Ectodermal cell (in vitro differentiated cells): ENCODE results near the gene APBB1.
"Not testable (repeated sequence)": the region's sequence is repeated elsewhere in the genome, so short reads cannot be mapped to it uniquely, and the experiment has no call there.

Experiments
- H3K27ac ChIP-seq: 2 replicates; pipeline ENCODE4 v1.7.0; 2013; ENCODE audit warnings: mild to moderate bottlenecking, low read depth, low read length; ENCODE audit not compliant: insufficient read depth, poor library complexity, severe bottlenecking
- H3K27me3 ChIP-seq: 2 replicates; pipeline ENCODE4 v1.7.0; 2013; ENCODE audit warnings: mild to moderate bottlenecking, low read length; ENCODE audit not compliant: insufficient read depth, control insufficient read depth, poor library complexity, severe bottlenecking
- H3K36me3 ChIP-seq: one replicate; pipeline ENCODE4 v1.7.0; 2013; ENCODE audit warnings: low read length; ENCODE audit not compliant: control insufficient read depth, insufficient read depth
- H3K4me1 ChIP-seq: one replicate; pipeline ENCODE4 v1.7.0; 2013; ENCODE audit warnings: low read length; ENCODE audit not compliant: control insufficient read depth, insufficient read depth
- H3K4me3 ChIP-seq: 2 replicates; pipeline ENCODE4 v1.7.0; 2013; ENCODE audit warnings: low read depth, low read length, control low read depth; ENCODE audit not compliant: insufficient read depth
- H3K9me3 ChIP-seq: 2 replicates; pipeline ENCODE4 v1.7.0; 2013; ENCODE audit warnings: mild to moderate bottlenecking, low read length, moderate library complexity; ENCODE audit not compliant: control insufficient read depth
- WGBS, 2 experiments: methylation state at CpG; one replicate each; pipeline ENCODE4 v1.1.7; 2013; ENCODE audit warnings: missing lambda C conversion rate in 2 of 2; 5-methylcytosine and 5-hydroxymethylcytosine counted together

Gene APBB1

DNA sequence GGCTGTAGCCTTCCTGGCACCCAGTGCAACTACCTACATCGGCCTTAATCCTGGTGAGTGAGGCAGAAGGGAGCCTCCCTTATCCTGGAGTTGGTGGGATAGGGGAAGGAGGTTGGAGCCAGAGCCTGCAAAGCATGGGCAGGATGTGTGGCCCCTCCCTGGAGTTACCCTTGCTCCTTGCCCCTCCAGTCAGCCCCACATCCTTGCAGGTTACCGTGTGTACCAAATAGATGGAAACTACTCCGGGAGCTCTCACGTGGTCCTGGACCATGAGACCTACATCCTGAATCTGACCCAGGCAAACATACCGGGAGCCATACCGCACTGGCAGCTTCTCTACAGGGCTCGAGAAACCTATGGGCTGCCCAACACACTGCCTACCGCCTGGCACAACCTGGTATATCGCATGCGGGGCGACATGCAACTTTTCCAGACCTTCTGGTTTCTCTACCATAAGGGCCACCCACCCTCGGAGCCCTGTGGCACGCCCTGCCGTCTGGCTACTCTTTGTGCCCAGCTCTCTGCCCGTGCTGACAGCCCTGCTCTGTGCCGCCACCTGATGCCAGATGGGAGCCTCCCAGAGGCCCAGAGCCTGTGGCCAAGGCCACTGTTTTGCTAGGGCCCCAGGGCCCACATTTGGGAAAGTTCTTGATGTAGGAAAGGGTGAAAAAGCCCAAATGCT is 24.8 kb downstream of the APBB1 start:
- Histone ChIP-seq H3K27me3 (no peaks in the 10 kb centered on the region), H3K27ac (no peak overlapping the region), H3K36me3 (no peaks in the 10 kb centered on the region), H3K4me1 (peaks cover 12% of the 10 kb centered on the region), H3K4me3 (no peak overlapping the region), H3K9me3 (no peaks in the 10 kb centered on the region)
- WGBS, 2 experiments, result 93% methylated on average over 16 of the region's 16 CpGs

DNA sequence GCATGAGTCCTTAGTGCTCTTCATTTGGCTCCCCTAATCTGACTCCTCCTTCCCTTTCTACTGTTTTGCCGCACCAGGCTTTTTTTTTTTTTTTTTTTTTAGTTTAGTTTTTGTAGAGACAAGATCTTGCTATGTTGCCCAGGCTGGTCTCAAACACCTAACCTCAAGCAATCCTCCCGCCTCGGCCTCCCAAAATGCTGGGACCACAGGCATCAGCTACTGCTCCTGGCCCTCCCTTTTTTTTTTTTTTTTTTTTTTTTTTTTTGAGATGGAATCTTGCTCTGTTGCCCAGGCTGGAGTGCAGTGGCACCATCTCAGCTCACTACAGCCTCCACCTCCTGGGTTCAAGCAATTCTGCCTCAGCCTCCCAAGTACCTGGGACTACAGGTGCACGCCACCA is 26.6 kb downstream of the APBB1 start:
- peaks cover 22% of the 10 kb centered on the region for H3K4me1 ChIP-seq
- not testable (repeated sequence) for H3K36me3 ChIP-seq, H3K27me3 ChIP-seq, H3K27ac ChIP-seq, H3K4me3 ChIP-seq, H3K9me3 ChIP-seq
- WGBS, 2 experiments, result 93% methylated on average over 3 of the region's 4 CpGs; no CpG with 5 or more reads in 1 of the 2 experiments

DNA sequence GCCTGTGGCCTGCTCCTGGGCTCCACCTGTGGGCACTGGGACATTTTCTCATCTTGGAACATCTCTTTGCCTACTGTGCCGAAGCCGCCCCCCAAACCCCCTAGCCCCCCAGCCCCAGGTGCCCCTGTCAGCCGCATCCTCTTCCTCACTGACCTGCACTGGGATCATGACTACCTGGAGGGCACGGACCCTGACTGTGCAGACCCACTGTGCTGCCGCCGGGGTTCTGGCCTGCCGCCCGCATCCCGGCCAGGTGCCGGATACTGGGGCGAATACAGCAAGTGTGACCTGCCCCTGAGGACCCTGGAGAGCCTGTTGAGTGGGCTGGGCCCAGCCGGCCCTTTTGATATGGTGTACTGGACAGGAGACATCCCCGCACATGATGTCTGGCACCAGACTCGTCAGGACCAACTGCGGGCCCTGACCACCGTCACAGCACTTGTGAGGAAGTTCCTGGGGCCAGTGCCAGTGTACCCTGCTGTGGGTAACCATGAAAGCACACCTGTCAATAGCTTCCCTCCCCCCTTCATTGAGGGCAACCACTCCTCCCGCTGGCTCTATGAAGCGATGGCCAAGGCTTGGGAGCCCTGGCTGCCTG is 27.3 kb downstream of the APBB1 start:
- Histone ChIP-seq H3K4me3 (no peak overlapping the region), H3K27ac (no peak overlapping the region), H3K36me3 (no peaks in the 10 kb centered on the region), H3K27me3 (no peaks in the 10 kb centered on the region), H3K9me3 (no peaks in the 10 kb centered on the region), H3K4me1 (peaks cover 22% of the 10 kb centered on the region)
- 95 to 96% methylated on average over 18 of the region's 18 CpGs for WGBS, 2 experiments

DNA sequence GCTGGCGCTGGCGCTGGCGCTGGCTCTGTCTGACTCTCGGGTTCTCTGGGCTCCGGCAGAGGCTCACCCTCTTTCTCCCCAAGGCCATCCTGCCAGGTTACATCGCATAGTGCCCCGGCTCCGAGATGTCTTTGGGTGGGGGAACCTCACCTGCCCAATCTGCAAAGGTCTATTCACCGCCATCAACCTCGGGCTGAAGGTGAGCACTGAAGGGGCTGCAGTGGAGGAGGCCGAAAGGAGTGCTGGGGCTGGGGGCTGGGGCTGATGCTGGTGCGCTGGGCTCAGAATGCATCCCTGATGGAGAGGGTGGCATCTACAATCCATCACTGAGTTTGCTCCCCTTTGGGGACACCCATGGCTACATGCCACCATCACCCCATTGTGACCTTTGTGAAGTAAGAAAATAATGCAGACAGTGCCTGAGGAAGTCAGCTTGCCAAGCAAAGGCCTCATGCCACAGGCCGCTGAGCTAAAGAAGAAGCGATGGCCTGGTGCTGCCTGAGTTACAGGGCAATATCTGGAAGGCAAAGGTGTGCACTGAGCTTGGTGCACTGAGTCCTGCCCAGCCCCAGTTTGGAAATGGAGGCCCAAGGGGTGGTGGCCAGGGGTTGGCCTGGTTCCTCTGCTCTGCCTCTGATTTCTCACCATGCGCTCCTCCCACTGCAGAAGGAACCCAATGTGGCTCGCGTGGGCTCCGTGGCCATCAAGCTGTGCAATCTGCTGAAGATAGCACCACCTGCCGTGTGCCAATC is 28.0 kb downstream of the APBB1 start:
- Histone ChIP-seq H3K4me3 (peak overlapping the region; percentile 69), H3K27ac (no peak overlapping the region), H3K36me3 (no peaks in the 10 kb centered on the region), H3K27me3 (no peaks in the 10 kb centered on the region), H3K4me1 (peaks cover 22% of the 10 kb centered on the region), H3K9me3 (no peaks in the 10 kb centered on the region)
- 51 to 55% methylated on average over 19 of the region's 19 CpGs for WGBS, 2 experiments

DNA sequence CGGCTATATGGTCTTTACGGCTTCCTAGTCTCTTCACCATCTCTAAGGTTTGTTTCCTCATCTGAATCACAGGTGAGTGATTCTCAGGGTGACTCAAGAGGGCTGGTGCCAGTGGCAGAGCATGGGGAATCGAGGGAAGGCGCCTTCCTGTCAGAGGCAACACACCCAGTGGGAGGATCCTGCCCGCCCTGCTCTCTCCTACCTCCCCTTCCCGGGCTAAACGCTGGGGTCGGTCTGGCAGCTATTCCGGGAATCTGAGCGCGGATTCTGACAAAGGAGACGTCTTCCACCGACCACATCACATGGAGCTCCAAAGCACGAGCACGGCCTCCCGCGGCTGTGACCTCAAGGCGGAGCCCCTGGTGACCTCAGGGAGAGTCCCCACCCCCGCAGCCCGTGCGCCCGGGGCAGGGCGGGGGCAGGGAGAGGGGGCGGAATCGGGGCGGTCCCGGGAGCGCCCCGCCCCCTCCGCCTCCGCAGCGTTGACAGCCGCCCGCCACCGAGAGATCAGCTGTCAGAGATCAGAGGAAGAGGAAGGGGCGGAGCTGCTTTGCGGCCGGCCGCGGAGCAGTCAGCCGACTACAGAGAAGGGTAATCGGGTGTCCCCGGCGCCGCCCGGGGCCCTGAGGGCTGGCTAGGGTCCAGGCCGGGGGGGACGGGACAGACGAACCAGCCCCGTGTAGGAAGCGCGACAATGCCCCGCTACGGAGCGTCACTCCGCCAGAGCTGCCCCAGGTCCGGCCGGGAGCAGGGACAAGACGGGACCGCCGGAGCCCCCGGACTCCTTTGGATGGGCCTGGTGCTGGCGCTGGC is 28.8 kb downstream of the APBB1 start, which contains the start of gene SMPD1:
Gene SMPD1 (plus strand): TSS at position 570 of the 813 bp plus-strand sequence. CDS start 125 bp downstream, at position 695.
- H3K4me3 ChIP-seq, result peak within 1 kb of the TSS; percentile 69
- 1% methylated on average over 63 of the region's 63 CpGs for WGBS, 2 experiments

DNA sequence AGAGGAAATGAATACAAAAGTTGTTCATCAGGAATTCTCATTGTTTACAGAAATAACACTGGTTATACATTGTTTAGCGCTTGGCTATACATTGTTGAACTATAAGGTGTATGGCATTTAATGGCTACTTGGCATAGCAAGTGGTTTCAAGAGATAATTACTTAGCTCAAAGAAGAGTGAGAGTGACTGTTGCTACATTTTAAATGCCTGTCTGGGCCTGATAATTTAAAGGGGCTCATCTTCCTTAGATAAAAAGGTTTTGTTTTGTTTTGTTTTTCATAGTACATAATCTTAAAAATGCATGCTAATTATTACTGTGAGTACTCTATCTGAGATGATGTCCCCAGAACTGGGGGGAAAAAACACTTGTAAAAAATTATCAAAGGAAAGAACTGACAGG is 30.1 kb downstream of the APBB1 start:
- H3K4me1 ChIP-seq, result peaks cover 22% of the 10 kb centered on the region
- no peaks in the 10 kb centered on the region for H3K36me3 ChIP-seq
- no peaks in the 10 kb centered on the region for H3K9me3 ChIP-seq
- no peaks in the 10 kb centered on the region for H3K27me3 ChIP-seq
- no peak overlapping the region for H3K4me3 ChIP-seq
- H3K27ac ChIP-seq, result no peak overlapping the region
- 94 to 95% methylated on average over 1 of the region's 1 CpG for WGBS, 2 experiments

More for the DNA sequence above, 28.8 kb downstream of the APBB1 start, which contains the start of gene SMPD1:
- H3K27me3 ChIP-seq, result no peaks in the 10 kb centered on the region
- no peaks in the 10 kb centered on the region for H3K36me3 ChIP-seq
- no peaks in the 10 kb centered on the region for H3K9me3 ChIP-seq
- peak within 1 kb of the TSS; percentile 61 for H3K27ac ChIP-seq
- H3K4me1 ChIP-seq, result peaks cover 22% of the 10 kb centered on the region

DNA sequence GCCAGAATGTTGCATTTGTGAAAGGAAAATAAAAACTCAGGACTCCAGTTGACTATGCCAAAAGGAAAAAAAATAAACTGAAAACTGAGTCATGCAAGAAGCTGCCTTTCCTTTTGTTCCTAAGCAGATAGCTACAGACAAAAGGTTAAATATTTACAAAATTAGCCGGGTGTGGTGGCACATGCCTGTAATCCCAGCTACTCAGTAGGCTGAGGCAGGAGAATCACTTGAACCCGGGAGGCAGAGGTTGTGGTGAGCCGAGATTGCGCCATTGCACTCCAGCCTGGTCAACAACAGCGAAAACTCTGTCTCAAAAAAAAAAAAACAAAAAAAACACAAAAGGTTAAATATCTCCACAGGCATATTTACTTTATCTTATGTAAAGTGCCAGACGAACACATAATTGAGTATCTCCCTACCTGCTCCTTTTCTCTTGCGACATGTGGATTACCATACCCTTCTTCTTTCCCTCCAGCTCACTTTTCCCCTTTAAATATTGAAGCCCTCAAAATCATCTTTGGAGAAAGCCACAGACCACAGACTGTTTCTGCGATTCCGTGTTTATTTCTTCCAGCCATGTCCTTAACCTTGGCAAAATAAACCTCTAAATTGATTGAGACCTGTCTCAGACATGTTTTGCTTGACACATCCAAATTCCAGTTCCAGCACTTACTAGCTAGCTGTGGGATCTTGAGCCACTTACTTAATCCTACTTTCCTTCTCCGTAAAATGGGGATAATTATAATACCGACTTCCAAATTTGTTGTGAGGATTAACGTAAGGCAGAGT is 30.9 kb downstream of the APBB1 start:
- WGBS, 2 experiments, result 91 to 93% methylated on average over 12 of the region's 12 CpGs
- no peaks in the 10 kb centered on the region for H3K36me3 ChIP-seq
- peaks cover 22% of the 10 kb centered on the region for H3K4me1 ChIP-seq
- H3K27me3 ChIP-seq, result no peaks in the 10 kb centered on the region
- no peaks in the 10 kb centered on the region for H3K9me3 ChIP-seq
- no peak overlapping the region for H3K27ac ChIP-seq
- H3K4me3 ChIP-seq, result no peak overlapping the region

DNA sequence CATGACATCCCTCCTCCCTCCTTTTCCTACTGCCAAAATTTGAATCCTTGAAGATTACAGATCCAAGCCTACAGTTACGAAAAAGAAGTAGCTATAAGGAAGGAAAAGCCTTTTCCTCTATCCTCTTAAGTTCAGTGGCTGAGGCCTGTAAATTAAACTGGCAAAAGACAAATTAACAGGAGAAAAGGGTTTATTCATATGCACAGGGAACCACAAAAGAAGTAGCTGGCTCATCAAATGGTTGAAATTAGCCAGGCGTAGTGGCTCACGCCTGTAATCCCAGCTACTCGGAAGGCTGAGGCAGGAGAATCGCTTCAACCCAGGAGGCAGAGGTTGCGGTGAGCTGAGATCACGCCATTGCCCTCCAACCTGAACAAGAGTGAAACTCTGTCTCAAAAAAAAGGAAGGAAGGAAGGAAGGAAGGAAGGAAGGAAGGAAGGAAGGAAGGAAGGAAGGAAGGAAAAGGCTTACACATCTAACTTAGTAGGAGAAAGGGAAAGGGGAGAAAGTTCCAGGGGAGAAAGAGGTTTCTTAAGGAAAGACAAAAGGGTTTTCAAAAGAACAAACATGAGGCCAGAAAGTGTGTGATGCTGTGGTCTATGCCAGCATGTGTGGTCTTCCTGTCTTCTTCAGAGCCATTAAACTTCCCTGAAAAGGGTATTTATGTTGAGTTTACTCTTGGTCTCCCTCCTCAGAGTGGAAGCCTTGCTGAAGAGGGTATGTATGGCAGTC is 33.7 kb downstream of the APBB1 start:
- Histone ChIP-seq H3K9me3 (no peaks in the 10 kb centered on the region), H3K4me3 (no peak overlapping the region), H3K36me3 (no peaks in the 10 kb centered on the region), H3K27ac (no peak overlapping the region), H3K4me1 (peaks cover 17% of the 10 kb centered on the region), H3K27me3 (no peaks in the 10 kb centered on the region)
- 72 to 73% methylated on average over 7 of the region's 7 CpGs for WGBS, 2 experiments

DNA sequence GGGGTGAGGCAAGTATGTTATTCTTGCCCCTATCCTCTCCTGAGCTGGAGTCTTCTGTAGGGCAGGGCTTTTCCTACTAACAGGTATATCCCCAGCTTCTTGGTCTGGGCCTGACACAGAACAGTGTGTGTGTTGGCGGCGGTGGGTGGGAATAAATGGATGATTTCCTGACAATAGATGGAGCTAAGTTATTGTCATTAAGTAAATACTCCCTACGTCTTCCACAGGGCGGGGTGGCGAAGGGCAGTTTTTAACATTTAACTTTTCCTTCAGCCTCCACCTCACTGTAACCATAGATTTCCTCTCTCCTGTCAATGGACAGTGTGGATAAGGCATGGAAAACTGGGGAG is 40.3 kb downstream of the APBB1 start:
- 75 to 78% methylated on average over 2 to 4 of the region's 5 CpGs for WGBS, 2 experiments

More for the DNA sequence above, 40.3 kb downstream of the APBB1 start:
- Histone ChIP-seq H3K4me3 (no peak overlapping the region), H3K27ac (no peak overlapping the region), H3K9me3 (no peaks in the 10 kb centered on the region), H3K27me3 (no peaks in the 10 kb centered on the region), H3K36me3 (no peaks in the 10 kb centered on the region), H3K4me1 (no peaks in the 10 kb centered on the region)
